Mesendoderm (in vitro differentiated cells): Measurements from ENCODE around the gene ERBB4.
A peak's percentile ranks its signal among the peaks of the same experiment; 100 is the strongest.

ENCODE experiments used
- DNase-seq: peaks from one replicate; pipeline ENCODE4 v3.0.0; 2013
- H2AK5ac ChIP-seq: 2 replicates; pipeline ENCODE4 v1.6.1; 2013; ENCODE audit warnings: low read length, inconsistent platforms
- H2BK120ac ChIP-seq: 2 replicates; pipeline ENCODE4 v1.6.1; 2013; ENCODE audit warnings: low read depth, mild to moderate bottlenecking, low read length, moderate library complexity, mixed read lengths
- H2BK15ac ChIP-seq: replicated peaks from 2 replicates; pipeline ENCODE4 v1.6.1; 2013; ENCODE audit warnings: low read depth, mild to moderate bottlenecking, moderate library complexity
- H2BK5ac ChIP-seq: 2 replicates; pipeline ENCODE4 v1.6.1; 2013; ENCODE audit warnings: low read length, inconsistent platforms
- H3K18ac ChIP-seq: 2 replicates; pipeline ENCODE4 v1.6.1; 2013; ENCODE audit warnings: mild to moderate bottlenecking, low read length, mixed read lengths
- H3K23ac ChIP-seq: one replicate; pipeline ENCODE4 v1.6.1; 2013; ENCODE audit warnings: low read length
- H3K27ac ChIP-seq: 2 replicates; pipeline ENCODE4 v1.5.1; 2013; ENCODE audit warnings: low read depth, mild to moderate bottlenecking, inconsistent platforms, low read length, moderate library complexity
- H3K27me3 ChIP-seq: 2 replicates; pipeline ENCODE4 v1.6.1; 2013; ENCODE audit warnings: low read length, control low read depth, mild to moderate bottlenecking, inconsistent platforms; ENCODE audit not compliant: insufficient read depth, poor library complexity
- H3K36me3 ChIP-seq: 2 replicates; pipeline ENCODE4 v1.6.1; 2013; ENCODE audit warnings: low read length, inconsistent platforms; ENCODE audit not compliant: control insufficient read depth, insufficient read depth
- H3K4ac ChIP-seq: one replicate; pipeline ENCODE4 v1.6.1; 2013; ENCODE audit warnings: low read depth, mild to moderate bottlenecking, low read length, moderate library complexity
- H3K4me1 ChIP-seq: 2 replicates; pipeline ENCODE4 v1.6.1; 2013; ENCODE audit warnings: low read depth, low read length, inconsistent platforms; ENCODE audit not compliant: control insufficient read depth
- H3K4me2 ChIP-seq: 2 replicates; pipeline ENCODE4 v1.6.1; 2013; ENCODE audit warnings: low read length
- H3K4me3 ChIP-seq: 2 replicates; pipeline ENCODE4 v1.5.1; 2013; ENCODE audit warnings: mild to moderate bottlenecking, low read length
- H3K56ac ChIP-seq: one replicate; pipeline ENCODE4 v1.6.1; 2013; ENCODE audit warnings: low read length
- H3K79me1 ChIP-seq: 2 replicates; pipeline ENCODE4 v1.6.1; 2013; ENCODE audit warnings: low read length, inconsistent platforms
- H3K79me2 ChIP-seq: 2 replicates; pipeline ENCODE4 v1.6.1; 2013; ENCODE audit warnings: mild to moderate bottlenecking, low read length; ENCODE audit not compliant: control insufficient read depth, insufficient read depth
- H3K9ac ChIP-seq: 2 replicates; pipeline ENCODE4 v1.6.1; 2013; ENCODE audit warnings: low read length, inconsistent platforms
- H4K5ac ChIP-seq: one replicate; pipeline ENCODE4 v1.6.1; 2013; ENCODE audit warnings: low read length
- H4K8ac ChIP-seq: one replicate; pipeline ENCODE4 v1.6.1; 2013; ENCODE audit warnings: low read depth, mild to moderate bottlenecking, control low read depth, low read length, moderate library complexity
- WGBS: extraction: QIAGEN DNeasy Blood & Tissue Kit; methylation state at CpG from one replicate; pipeline ENCODE4 v1.1.7; 2013; ENCODE audit warnings: low lambda C conversion rate, missing lambda C conversion rate; ENCODE audit not compliant: insufficient coverage; ENCODE audit errors: extremely low coverage; 5-methylcytosine and 5-hydroxymethylcytosine counted together

ERBB4 gene

GRCh38 chr2:211463397-211463796, 1075.2 kb downstream of the ERBB4 start:
- Histone ChIP-seq H3K79me2 (no peaks in the 10 kb centered on the region), H3K23ac (no peak overlapping the region), H3K56ac (no peak overlapping the region), H3K4me3 (no peak overlapping the region), H3K79me1 (no peaks in the 10 kb centered on the region), H3K4me2 (no peak overlapping the region), H3K27ac (no peak overlapping the region), H2AK5ac (no peak overlapping the region), H3K4ac (no peak overlapping the region), H3K36me3 (no peaks in the 10 kb centered on the region), H3K18ac (peak overlapping the region; percentile 68), H4K8ac (no peak overlapping the region), H3K27me3 (no peaks in the 10 kb centered on the region), H2BK120ac (no peak overlapping the region), H3K4me1 (no peaks in the 10 kb centered on the region), H4K5ac (no peak overlapping the region), H3K9ac (no peak overlapping the region), H2BK15ac (no peak overlapping the region), H2BK5ac (no peak overlapping the region)
- no CpG with 5 or more reads among the region's 3 CpGs for WGBS
- peak; percentile 52 for DNase-seq

GRCh38 chr2:211458974-211459373, 1079.6 kb downstream of the ERBB4 start:
- no peak overlapping the region for H2BK15ac ChIP-seq
- H3K9ac ChIP-seq: no peak overlapping the region
- H3K4me3 ChIP-seq: no peak overlapping the region
- WGBS: no CpG with 5 or more reads among the region's 1 CpG
- H2BK5ac ChIP-seq: no peak overlapping the region
- no peak overlapping the region for H4K8ac ChIP-seq
- no peak overlapping the region for H2BK120ac ChIP-seq
- no peak overlapping the region for H3K27ac ChIP-seq
- H3K4ac ChIP-seq: no peak overlapping the region
- H3K18ac ChIP-seq: no peak overlapping the region
- H3K36me3 ChIP-seq: no peaks in the 10 kb centered on the region
- no peak overlapping the region for H4K5ac ChIP-seq
- no peaks in the 10 kb centered on the region for H3K79me2 ChIP-seq
- no peak overlapping the region for H3K4me2 ChIP-seq
- no peak overlapping the region for H3K23ac ChIP-seq
- DNase-seq: no peak
- no peak overlapping the region for H2AK5ac ChIP-seq
- H3K56ac ChIP-seq: no peak overlapping the region
- no peaks in the 10 kb centered on the region for H3K4me1 ChIP-seq
- no peaks in the 10 kb centered on the region for H3K79me1 ChIP-seq
- no peaks in the 10 kb centered on the region for H3K27me3 ChIP-seq

DNA sequence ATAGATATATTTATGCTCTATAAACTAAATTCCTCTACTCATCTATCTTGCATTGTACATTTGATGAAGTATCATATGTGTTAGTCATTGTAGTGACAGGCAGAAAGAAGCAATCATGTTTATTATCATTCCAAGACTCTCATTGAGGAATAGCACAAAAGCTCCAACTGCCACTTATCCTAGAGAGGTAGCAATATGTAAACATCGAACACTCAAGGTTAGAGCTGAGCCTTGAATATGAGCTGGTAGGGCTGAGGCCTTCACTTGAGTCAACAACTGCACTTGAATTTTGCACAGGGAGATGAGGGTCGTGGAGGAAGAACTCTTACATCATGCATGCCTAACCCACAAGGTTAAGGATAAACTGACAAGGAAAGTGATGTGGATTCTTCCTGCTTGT, 1081.3 kb downstream of the ERBB4 start:
- no peak overlapping the region for H3K4ac ChIP-seq
- H3K56ac ChIP-seq: no peak overlapping the region
- no peak overlapping the region for H4K8ac ChIP-seq
- no peak overlapping the region for H2AK5ac ChIP-seq
- no peak overlapping the region for H3K18ac ChIP-seq
- DNase-seq: no peak
- no peak overlapping the region for H2BK5ac ChIP-seq
- no CpG with 5 or more reads among the region's 2 CpGs for WGBS
- no peaks in the 10 kb centered on the region for H3K79me2 ChIP-seq
- no peak overlapping the region for H4K5ac ChIP-seq
- H3K36me3 ChIP-seq: no peaks in the 10 kb centered on the region
- no peaks in the 10 kb centered on the region for H3K79me1 ChIP-seq
- H3K4me3 ChIP-seq: no peak overlapping the region
- H3K23ac ChIP-seq: no peak overlapping the region
- no peak overlapping the region for H3K27ac ChIP-seq
- no peaks in the 10 kb centered on the region for H3K4me1 ChIP-seq
- H3K4me2 ChIP-seq: no peak overlapping the region
- H2BK15ac ChIP-seq: no peak overlapping the region
- no peaks in the 10 kb centered on the region for H3K27me3 ChIP-seq
- H2BK120ac ChIP-seq: no peak overlapping the region
- H3K9ac ChIP-seq: no peak overlapping the region

GRCh38 chr2:211455216-211455841, 1083.3 kb downstream of the ERBB4 start:
- Histone ChIP-seq H3K9ac (no peak overlapping the region), H3K79me2 (no peaks in the 10 kb centered on the region), H2BK120ac (no peak overlapping the region), H3K4ac (no peak overlapping the region), H3K4me1 (no peaks in the 10 kb centered on the region), H2BK5ac (no peak overlapping the region), H3K56ac (no peak overlapping the region), H3K23ac (no peak overlapping the region), H2BK15ac (no peak overlapping the region), H4K8ac (no peak overlapping the region), H3K18ac (no peak overlapping the region), H3K27ac (no peak overlapping the region), H3K36me3 (no peaks in the 10 kb centered on the region), H3K4me3 (no peak overlapping the region), H4K5ac (no peak overlapping the region), H2AK5ac (no peak overlapping the region), H3K79me1 (no peaks in the 10 kb centered on the region), H3K27me3 (no peaks in the 10 kb centered on the region), H3K4me2 (no peak overlapping the region)
- DNase-seq: peak; percentile 61
- no CpG with 5 or more reads among the region's 1 CpG for WGBS

DNA sequence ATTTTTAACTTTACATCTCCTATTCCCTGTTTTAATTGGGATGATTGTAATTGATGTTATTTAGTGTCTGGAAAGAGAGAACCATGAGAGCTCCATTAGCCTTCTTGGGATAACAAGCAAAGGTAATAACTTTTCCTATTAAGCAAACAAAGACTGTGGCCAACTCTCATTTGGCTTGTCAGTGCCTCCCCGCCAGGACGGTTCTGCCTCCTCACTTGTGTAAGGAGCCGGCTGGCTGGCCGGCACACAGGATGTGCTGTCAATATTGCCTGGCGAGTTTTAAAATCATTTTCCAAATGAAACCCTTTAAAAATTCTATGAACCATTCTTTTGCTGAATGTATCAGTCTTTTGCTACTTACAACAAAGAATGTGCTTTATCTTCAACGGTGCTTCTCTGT, 1083.9 kb downstream of the ERBB4 start:
- H3K27ac ChIP-seq: no peak overlapping the region
- no peak overlapping the region for H4K5ac ChIP-seq
- H3K18ac ChIP-seq: no peak overlapping the region
- DNase-seq: no peak
- no peak overlapping the region for H3K23ac ChIP-seq
- no peaks in the 10 kb centered on the region for H3K36me3 ChIP-seq
- H2BK120ac ChIP-seq: no peak overlapping the region
- no peak overlapping the region for H3K4me2 ChIP-seq
- H3K4ac ChIP-seq: peak overlapping the region; percentile 68
- peak overlapping the region; percentile 57 for H2BK15ac ChIP-seq
- H2AK5ac ChIP-seq: no peak overlapping the region
- H4K8ac ChIP-seq: peak overlapping the region; percentile 39
- no peak overlapping the region for H3K56ac ChIP-seq
- no CpG with 5 or more reads among the region's 6 CpGs for WGBS
- no peaks in the 10 kb centered on the region for H3K27me3 ChIP-seq
- no peaks in the 10 kb centered on the region for H3K79me1 ChIP-seq
- H3K4me3 ChIP-seq: no peak overlapping the region
- no peaks in the 10 kb centered on the region for H3K79me2 ChIP-seq
- no peak overlapping the region for H3K9ac ChIP-seq
- no peaks in the 10 kb centered on the region for H3K4me1 ChIP-seq
- no peak overlapping the region for H2BK5ac ChIP-seq

DNA sequence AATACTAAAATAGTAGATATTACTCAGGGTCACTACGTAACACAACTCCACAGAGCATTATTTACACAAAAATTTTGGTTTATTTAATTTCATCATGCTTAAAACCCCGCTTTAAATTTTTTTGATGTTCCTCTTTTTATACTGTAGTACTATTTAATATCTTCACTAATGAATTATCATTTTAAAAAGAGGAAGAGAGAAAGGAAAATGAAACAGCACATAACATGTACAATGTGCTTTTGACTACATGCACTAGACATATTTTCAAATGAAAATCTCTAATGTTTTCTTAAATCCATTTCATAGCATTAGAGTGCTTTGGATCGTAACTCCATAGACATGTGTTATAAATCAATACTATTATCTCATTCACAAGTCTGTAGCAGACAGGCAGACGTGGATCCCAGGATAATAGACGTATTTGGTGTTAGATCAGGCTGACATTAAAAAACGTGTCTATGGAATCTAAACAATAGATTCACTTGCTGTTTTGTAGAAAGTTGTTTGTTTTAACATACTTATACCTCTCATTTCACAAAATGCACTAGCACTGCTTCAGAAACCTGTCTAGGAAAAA, 1085.2 kb downstream of the ERBB4 start:
- Histone ChIP-seq H4K8ac (no peak overlapping the region), H3K79me1 (no peaks in the 10 kb centered on the region), H2AK5ac (no peak overlapping the region), H3K9ac (no peak overlapping the region), H3K56ac (no peak overlapping the region), H3K4me2 (no peak overlapping the region), H2BK120ac (no peak overlapping the region), H3K4me3 (no peak overlapping the region), H3K27me3 (no peaks in the 10 kb centered on the region), H3K79me2 (no peaks in the 10 kb centered on the region), H3K23ac (no peak overlapping the region), H2BK5ac (no peak overlapping the region), H3K36me3 (no peaks in the 10 kb centered on the region), H4K5ac (no peak overlapping the region), H2BK15ac (no peak overlapping the region), H3K27ac (no peak overlapping the region), H3K4me1 (no peaks in the 10 kb centered on the region), H3K18ac (no peak overlapping the region), H3K4ac (no peak overlapping the region)
- no CpG with 5 or more reads among the region's 6 CpGs for WGBS
- no peak for DNase-seq
